GM18505 (cell line): Measurements from ENCODE around the gene UBE2Q2.
"Not testable (repeated sequence)": the region's sequence is repeated elsewhere in the genome, so short reads cannot be mapped to it uniquely, and the experiment has no call there.

Experiments
- ATAC-seq: cut with Tn5 transposase; IDR thresholded peaks from one replicate; pipeline ENCODE4 v1.9.1; 2021; ENCODE audit not compliant: unreplicated experiment
- POLR2A ChIP-seq: IDR thresholded peaks from 4 replicates; pipeline ENCODE4 v1.6.1; 2011; ENCODE audit warnings: borderline replicate concordance; ENCODE audit not compliant: insufficient read depth, insufficient read length; ENCODE audit errors: extremely low read depth

Gene UBE2Q2

DNA sequence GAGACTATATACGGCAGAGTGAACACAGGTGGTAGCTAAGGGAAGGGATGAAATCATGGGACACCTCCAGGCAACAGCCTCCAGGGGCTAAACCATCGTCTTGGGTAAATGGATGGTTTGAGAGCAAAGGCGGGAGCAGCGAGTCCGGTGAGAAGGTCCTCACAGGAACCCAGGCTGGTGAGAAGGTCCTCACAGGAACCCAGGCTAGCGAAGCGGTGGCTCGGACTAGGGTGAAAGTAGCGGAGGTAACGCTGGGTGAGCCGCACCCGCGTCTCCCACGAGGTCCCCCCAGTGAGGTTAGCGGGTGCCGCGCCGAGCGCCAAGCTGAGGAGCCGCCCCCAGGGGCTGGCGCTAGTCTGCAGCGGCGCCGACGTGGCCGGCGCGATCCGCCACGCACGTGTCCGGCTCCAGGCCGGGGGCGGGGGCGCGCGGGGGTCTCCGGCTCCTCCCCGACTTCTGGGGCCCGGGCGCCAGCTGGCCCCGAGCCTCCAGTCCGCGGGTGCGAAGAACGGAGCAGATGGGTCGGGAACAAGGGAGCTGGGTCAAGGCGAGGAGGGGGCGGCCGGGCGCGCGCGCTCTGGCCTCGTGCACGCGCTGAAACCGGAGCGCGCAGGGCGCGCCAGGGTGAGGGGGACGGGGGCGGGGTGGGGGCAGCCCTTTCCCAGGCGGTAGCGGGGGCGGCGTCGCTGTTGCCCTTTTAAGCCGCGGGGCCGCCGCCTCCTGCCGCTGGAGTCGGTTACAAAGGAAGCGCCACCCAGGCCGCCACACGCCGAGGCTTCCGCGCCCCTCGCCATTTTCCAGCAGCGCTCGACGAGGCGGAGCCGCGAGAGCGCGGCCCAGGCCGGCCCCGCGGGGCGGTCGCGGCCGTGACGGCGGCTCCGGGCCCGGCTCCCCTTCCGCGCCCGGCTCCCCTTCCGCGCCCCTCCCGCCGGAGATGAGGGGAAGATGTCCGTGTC, at the start of gene UBE2Q2:
UBE2Q2 (plus strand) TSS at position 726 of the 956 bp plus-strand sequence; CDS start at position 946, 220 bp downstream.
- peak; percentile 40 for ATAC-seq
- peak; percentile 62 for TF ChIP-seq POLR2A

DNA sequence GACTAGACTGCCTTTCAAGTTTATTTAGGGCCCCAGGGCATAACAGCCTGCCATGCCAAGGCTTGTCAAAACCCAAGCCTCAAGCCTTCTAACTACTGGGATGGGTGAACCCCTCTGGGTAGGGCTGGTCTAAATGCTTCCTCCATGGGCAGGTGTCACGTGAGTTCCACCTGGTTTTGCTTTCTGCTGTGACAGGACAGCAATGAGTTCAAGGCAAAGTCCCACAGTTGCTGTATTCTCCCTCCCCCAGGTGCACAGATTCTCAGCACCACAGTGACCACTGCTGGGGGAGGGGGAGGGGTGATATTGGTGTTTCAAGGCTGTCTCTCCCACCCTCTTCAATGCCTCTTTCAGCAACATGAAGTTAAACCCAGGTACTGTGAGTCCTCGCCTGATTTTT, 46.9 kb upstream of the UBE2Q2 start:
- no peak for ATAC-seq
- TF ChIP-seq POLR2A, result no peak

DNA sequence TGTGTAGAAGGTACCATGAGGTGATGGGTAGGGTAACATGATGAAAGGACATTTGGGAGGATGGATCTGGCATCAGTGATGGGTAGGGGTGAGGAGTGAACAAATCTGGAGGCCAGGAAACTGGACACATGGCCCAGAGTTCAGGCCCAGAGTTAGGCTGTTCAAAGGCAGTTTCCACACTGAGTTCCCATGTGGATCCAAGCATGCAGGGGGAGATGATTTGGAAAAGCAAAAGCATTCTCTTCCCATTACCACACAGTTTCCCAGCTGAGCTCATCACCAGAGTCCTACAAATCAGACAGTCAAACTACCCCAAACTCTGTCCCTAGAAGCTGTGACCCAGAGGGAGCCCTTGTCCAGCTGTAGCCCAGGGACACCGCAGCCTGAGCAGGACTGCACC, 46.1 kb upstream of the UBE2Q2 start:
- not testable (repeated sequence) for ATAC-seq

GRCh38 chr15:75799190-75799589, 44.1 kb upstream of the UBE2Q2 start:
- no peak for TF ChIP-seq POLR2A
- no peak for ATAC-seq

GRCh38 chr15:75800409-75800808, 42.8 kb upstream of the UBE2Q2 start:
- not testable (repeated sequence) for ATAC-seq

DNA sequence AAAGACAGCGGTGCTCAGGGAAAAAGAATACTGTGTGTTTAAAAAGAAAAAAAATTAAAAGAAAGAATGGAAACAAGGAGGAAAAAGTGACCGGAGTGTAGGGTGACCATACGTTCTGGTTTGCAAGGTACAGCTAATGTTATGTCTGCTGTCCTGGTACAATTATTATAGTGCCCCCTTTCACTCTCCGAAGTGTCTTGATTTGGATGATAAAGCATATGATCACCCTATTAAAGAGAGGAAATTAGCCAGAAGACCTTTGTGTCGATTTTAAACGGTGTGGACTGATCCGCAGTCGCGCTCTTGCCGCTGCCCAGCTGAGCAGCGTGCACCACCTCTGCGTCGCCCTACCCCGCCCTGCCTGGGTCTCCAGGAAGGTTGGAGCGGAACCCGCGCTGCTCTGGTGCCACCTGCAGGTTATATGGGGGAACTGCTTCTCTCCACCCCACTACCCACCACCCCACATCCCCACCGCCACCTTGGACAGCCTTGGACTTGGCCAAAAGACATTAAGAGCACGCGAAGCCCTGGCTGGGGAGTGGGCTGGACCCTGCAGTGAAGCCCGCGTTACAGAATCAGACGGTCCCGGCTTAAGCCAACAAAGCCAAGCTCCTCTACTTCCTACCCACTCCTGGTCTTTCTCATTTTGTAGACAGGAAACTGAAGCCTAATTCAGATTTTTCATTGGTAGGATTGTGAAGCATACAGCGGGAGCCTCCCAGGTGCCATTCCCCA, 41.2 kb upstream of the UBE2Q2 start:
- no peak for TF ChIP-seq POLR2A
- ATAC-seq, result no peak

DNA sequence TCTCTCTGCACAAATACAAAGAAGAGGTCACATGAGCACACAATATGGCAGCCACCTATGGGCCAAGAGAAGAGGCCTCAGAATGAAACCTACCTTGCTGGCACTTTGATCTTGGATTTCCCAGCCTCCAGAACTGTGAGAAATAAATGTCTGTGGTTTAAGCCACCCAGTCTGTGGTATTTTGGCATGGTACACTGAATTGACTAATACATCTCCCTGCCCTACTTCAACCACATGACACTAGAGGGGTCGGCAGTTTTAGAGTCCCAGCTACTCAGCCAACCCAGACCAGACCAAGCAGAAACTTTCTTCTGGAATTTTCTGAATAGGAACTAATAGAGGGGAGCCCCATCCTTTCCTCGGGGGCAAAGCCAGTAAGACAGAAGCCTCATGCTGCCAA, 35.8 kb upstream of the UBE2Q2 start:
- not testable (repeated sequence) for ATAC-seq

DNA sequence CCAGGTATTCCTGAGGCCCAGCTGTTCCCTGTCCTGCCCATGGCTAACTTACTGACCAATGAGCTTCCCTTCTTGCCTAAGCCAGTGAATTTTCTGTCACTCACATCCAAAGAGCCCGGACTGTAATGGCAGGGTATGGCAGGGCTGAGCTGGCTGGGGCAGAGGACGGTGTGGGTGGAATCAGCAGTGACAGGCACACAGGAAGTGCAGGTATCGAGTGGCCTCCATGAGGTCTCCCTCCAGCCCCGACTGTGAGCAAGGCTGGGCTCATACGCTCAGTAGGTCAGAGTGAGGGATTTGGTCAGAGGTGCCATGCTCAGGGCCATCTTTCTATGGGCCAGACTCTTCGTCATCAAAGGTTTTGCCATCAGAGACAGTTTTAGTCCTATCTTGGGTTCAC, 35.2 kb upstream of the UBE2Q2 start:
- ATAC-seq, result not testable (repeated sequence)

GRCh38 chr15:75808563-75808962, 34.7 kb upstream of the UBE2Q2 start:
- no peak for TF ChIP-seq POLR2A
- ATAC-seq, result no peak

GRCh38 chr15:75809986-75810750, 33.1 kb upstream of the UBE2Q2 start:
- TF ChIP-seq POLR2A, result no peak
- ATAC-seq, result no peak

GRCh38 chr15:75810874-75811498, 32.3 kb upstream of the UBE2Q2 start:
- ATAC-seq, result no peak
- TF ChIP-seq POLR2A, result no peak

- no peak for TF ChIP-seq POLR2A
- no peak for ATAC-seq
These were observed 31.6 kb upstream of the UBE2Q2 start for GRCh38 chr15:75811626-75812025.

DNA sequence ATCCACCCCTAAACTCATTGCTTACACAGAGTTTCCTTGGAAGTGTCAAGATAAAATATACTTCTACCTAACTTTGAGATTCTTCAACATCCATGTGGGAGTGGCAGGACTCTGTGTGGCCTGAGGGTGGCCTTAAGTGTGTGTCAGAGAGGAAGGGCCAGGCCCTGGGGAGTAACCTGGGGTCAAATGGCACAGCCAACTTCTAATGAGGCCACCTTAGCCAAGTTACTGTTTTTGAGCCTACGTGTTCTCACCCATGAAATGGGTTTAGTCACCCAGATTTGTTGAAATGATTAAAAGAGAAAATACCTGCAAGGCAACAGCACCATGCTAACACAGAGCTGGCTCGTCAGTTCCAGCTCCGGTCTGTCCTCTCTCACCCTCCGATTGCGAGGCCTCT, 28.5 kb upstream of the UBE2Q2 start:
- TF ChIP-seq POLR2A, result no peak
- ATAC-seq, result no peak
